ENCODE measurements around the gene MAB21L4.

The MAB21L4 gene

DNA sequence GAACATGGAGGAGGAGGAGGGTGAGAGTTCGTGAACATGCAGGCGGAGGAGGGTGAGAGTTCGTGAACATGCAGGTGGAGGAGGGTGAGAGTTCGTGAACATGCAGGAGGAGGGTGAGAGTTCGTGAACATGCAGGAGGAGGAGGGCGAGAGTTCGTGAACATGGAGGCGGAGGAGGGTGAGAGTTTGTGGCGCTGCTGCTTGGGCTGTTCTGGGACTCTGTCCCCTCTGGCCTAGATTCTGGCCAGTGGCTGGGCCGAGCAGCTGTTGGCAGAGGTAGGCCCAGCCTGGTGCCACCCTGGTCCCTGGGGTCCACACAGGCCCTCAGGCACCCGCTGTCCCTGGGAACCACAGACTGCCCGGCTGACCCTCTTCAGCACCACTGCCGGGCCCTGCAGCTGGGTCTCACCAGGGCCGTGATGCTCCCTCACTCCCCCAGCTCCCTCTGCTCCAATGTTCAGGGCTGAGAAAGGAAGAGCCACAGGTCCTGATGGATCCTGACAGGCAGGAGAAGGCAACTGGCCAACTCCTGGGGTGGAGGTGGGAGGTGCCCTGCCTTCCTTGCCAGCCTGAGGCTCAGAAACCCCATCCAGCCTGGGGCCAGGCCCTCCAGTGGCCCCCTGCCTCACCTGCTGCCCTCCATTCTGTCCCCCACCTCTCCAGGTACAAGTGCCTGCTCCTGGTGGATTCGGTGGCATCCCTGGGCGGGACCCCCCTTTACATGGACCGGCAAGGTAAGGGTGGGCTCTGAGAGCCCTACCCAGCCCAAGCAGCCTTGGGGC is 23.4 kb downstream of the MAB21L4 start:
- H3K27me3 ChIP-seq (ENCODE audit: control insufficient read depth, low read length): no peaks in the 10 kb centered on the region

DNA sequence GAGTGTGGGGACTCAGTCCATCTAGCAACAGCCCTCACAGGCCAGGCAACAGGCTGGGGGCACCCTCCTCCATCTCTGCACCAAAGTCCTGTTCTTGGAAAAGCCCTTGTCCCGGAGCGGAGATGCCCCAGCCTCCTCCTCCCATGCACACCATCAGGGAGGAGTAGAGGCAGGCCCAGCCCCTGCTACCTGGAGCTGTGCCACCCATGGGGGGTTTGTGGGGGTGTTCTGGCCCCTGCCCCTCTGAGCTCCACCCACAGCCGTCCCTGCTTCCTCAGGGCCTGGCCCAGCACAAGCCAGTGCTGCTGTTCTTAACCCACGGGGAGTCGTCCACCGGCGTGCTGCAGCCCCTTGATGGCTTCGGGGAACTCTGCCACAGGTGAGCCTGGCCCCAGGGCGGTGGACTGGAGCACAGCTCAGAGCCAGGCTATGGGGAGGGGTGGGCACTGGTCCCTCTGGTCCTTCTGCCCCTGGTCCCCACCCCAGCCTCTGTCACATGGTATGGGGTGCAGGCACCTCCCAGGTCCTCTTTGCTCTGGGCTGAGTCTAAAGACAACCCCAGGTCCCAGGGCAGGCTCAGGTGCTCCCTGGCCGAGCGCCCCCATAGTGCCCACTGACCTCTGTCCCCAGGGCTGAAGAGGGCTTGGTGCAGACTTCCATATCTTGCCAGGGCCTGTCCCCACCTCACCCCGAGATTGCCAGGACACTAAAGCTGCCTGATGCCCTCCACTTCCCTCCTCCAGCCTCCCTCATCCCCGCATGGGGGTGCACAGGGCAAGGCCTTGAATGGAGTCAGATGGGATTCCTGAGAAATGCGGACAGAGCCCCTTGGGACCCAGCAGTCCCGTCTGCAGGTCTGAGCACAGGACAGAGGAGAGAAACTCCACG is 24.6 kb downstream of the MAB21L4 start:
- Histone ChIP-seq H3K27ac (ENCODE audit: low read depth, low read length) (no peak overlapping the region), H3K4me1 (ENCODE audit: control insufficient read depth, low read length) (no peaks in the 10 kb centered on the region), H3F3A (ENCODE audit: control insufficient read depth, insufficient read depth) (no peaks in the 10 kb centered on the region), H4K20me1 (ENCODE audit: control insufficient read depth, insufficient read depth, low read depth, low read length) (no peaks in the 10 kb centered on the region), H3K79me2 (ENCODE audit: control insufficient read depth, low read length) (no peaks in the 10 kb centered on the region), H3K9me3 (ENCODE audit: control insufficient read depth, insufficient read depth, low read length) (no peaks in the 10 kb centered on the region), H3K9me2 (replicated peaks; ENCODE audit: control insufficient read depth, low read length) (no peaks in the 10 kb centered on the region), H3K27me3 (ENCODE audit: control insufficient read depth, low read length) (peaks cover 2% of the 10 kb centered on the region; the same call in 1 of the 2 replicates), H3K36me3 (ENCODE audit: control insufficient read depth, low read length) (no peaks in the 10 kb centered on the region), H3K4me2 (ENCODE audit: low read length) (no peak overlapping the region), H3K4me3 (ENCODE audit: low read length) (no peak overlapping the region)
- TF ChIP-seq, protein P1, sequence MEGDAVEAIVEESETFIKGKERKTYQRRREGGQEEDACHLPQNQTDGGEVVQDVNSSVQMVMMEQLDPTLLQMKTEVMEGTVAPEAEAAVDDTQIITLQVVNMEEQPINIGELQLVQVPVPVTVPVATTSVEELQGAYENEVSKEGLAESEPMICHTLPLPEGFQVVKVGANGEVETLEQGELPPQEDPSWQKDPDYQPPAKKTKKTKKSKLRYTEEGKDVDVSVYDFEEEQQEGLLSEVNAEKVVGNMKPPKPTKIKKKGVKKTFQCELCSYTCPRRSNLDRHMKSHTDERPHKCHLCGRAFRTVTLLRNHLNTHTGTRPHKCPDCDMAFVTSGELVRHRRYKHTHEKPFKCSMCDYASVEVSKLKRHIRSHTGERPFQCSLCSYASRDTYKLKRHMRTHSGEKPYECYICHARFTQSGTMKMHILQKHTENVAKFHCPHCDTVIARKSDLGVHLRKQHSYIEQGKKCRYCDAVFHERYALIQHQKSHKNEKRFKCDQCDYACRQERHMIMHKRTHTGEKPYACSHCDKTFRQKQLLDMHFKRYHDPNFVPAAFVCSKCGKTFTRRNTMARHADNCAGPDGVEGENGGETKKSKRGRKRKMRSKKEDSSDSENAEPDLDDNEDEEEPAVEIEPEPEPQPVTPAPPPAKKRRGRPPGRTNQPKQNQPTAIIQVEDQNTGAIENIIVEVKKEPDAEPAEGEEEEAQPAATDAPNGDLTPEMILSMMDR (IDR thresholded peaks at IDR 0.05; ENCODE audit: low read depth, low read length, poor library complexity, severe bottlenecking): no peak
- TF ChIP-seq EZH2phosphoT487 (IDR thresholded peaks at IDR 0.05; ENCODE audit: borderline replicate concordance, low read length): no peak

More for the DNA sequence above, 23.4 kb downstream of the MAB21L4 start:
- Histone ChIP-seq H3F3A (ENCODE audit: control insufficient read depth, insufficient read depth) (no peaks in the 10 kb centered on the region), H3K9me2 (replicated peaks; ENCODE audit: control insufficient read depth, low read length) (no peaks in the 10 kb centered on the region), H3K9me3 (ENCODE audit: control insufficient read depth, insufficient read depth, low read length) (no peaks in the 10 kb centered on the region), H3K79me2 (ENCODE audit: control insufficient read depth, low read length) (no peaks in the 10 kb centered on the region), H3K4me2 (ENCODE audit: low read length) (no peak overlapping the region), H4K20me1 (ENCODE audit: control insufficient read depth, insufficient read depth, low read depth, low read length) (no peaks in the 10 kb centered on the region), H3K4me3 (ENCODE audit: low read length) (no peak overlapping the region), H3K4me1 (ENCODE audit: control insufficient read depth, low read length) (no peaks in the 10 kb centered on the region), H3K27ac (ENCODE audit: low read depth, low read length) (no peak overlapping the region), H3K36me3 (ENCODE audit: control insufficient read depth, low read length) (no peaks in the 10 kb centered on the region)
- TF ChIP-seq, protein P1 (IDR thresholded peaks at IDR 0.05; ENCODE audit: low read depth, low read length, poor library complexity, severe bottlenecking): no peak
- no peak for TF ChIP-seq EZH2phosphoT487 (IDR thresholded peaks at IDR 0.05; ENCODE audit: borderline replicate concordance, low read length)

DNA sequence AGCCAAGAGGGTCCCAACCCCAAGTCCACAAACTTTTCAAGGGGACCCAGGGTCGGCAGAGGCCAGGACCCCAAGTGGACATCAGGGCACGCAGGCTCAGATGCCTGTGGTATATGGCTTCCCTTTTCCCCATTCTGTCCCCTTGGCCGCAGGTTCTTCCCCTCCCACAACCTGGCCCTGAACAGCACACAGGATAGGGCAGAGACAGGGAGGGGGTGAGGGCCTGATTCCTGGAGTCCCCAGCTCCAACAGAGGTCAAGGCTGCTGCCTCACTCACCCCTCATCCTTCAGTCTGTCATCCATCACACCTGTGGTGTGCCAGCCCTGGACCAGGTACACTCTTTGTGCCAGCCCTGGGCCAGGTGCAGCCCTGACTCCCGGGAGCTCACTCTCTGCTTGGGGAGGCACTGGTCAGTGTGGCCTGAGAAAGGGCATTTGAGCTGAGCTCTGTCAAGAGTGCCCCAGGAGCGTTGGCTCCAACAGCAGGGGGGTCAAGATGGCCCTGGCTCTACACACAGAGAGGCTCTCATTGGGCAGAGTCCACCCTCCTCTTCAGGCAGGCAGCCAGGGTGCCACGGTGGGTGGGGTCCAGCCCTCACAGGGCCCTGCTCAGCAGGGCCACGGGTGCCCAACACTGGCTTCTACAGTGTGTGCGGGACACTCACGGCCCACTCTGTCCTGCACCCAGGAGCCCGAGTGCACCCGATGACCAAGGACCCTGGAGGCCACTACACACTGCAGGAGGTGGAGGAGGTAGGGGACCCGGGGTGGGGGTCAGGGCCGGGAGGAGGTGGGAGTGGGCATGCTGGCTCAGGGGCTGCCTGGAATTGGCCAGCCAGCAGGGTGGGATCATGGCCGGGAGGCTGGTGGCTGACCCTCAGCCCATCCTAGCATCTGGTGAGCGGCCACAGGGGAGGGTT is 25.7 kb downstream of the MAB21L4 start:
- Histone ChIP-seq H3K4me3 (ENCODE audit: low read length) (no peak overlapping the region), H3K27me3 (ENCODE audit: control insufficient read depth, low read length) (peaks cover 3% of the 10 kb centered on the region; the same call in 1 of the 2 replicates), H3K9me3 (ENCODE audit: control insufficient read depth, insufficient read depth, low read length) (no peaks in the 10 kb centered on the region), H3F3A (ENCODE audit: control insufficient read depth, insufficient read depth) (no peaks in the 10 kb centered on the region), H3K27ac (ENCODE audit: low read depth, low read length) (no peak overlapping the region), H4K20me1 (ENCODE audit: control insufficient read depth, insufficient read depth, low read depth, low read length) (no peaks in the 10 kb centered on the region), H3K36me3 (ENCODE audit: control insufficient read depth, low read length) (no peaks in the 10 kb centered on the region), H3K9me2 (replicated peaks; ENCODE audit: control insufficient read depth, low read length) (no peaks in the 10 kb centered on the region), H3K79me2 (ENCODE audit: control insufficient read depth, low read length) (no peaks in the 10 kb centered on the region), H3K4me2 (ENCODE audit: low read length) (no peak overlapping the region), H3K4me1 (ENCODE audit: control insufficient read depth, low read length) (no peaks in the 10 kb centered on the region)
- no peak for TF ChIP-seq EZH2phosphoT487 (IDR thresholded peaks at IDR 0.05; ENCODE audit: borderline replicate concordance, low read length)
- TF ChIP-seq, protein P1 (IDR thresholded peaks at IDR 0.05; ENCODE audit: low read depth, low read length, poor library complexity, severe bottlenecking): no peak

Measured in DOHH2 (cell line).